MCF 10A (cell line): ENCODE results near the gene IL21R. TPM values are rescaled to one million over a fixed set of nuclear protein-coding genes. Genes with fewer than 3 reads are reported as not detected.

Experiments
- BruUV-seq: library from RNA; stranded (reverse); fragments of 400-500 nt; replicated peaks from 2 replicates; lab custom pipeline; 2021; lab: Mats Ljungman, UMichigan
- CTCF ChIA-PET: fragments of 300-600 bp; sonication (Branson Sonifier 250); formaldehyde crosslinking; extraction: SDS; loops from one replicate; lab custom pipeline; 2021; ENCODE audit warnings: antibody characterized with exemption, inconsistent platforms; lab: Yijun Ruan, JAX
- POLR2A ChIA-PET: fragments of 300-600, 350-650 bp; sonication (Branson Sonifier 250); formaldehyde crosslinking; extraction: SDS; loops from one replicate; lab custom pipeline; 2020; ENCODE audit warnings: antibody characterized with exemption, inconsistent platforms; lab: Yijun Ruan, JAX
- DNase-seq: peaks from one replicate; pipeline ENCODE4 v3.0.0-alpha.2; 2018; ENCODE audit not compliant: unreplicated experiment
- H3K27ac Mint-ChIP-seq: one replicate; pipeline ENCODE4 v1.8.0; 2022; ENCODE audit warnings: mild to moderate bottlenecking, low read depth, mixed read lengths; ENCODE audit not compliant: unreplicated experiment
- H3K27me3 Mint-ChIP-seq: one replicate; pipeline ENCODE4 v1.8.0; 2022; ENCODE audit warnings: mixed read lengths; ENCODE audit not compliant: insufficient read depth, unreplicated experiment
- H3K36me3 Mint-ChIP-seq: one replicate; pipeline ENCODE4 v1.8.0; 2022; ENCODE audit warnings: mild to moderate bottlenecking, moderate library complexity, mixed read lengths; ENCODE audit not compliant: insufficient read depth, unreplicated experiment
- H3K4me1 Mint-ChIP-seq: one replicate; pipeline ENCODE4 v1.8.0; 2022; ENCODE audit warnings: mixed read lengths; ENCODE audit not compliant: insufficient read depth, unreplicated experiment
- H3K4me3 Mint-ChIP-seq: one replicate; pipeline ENCODE4 v1.8.0; 2022; ENCODE audit warnings: mild to moderate bottlenecking, moderate library complexity, mixed read lengths; ENCODE audit not compliant: unreplicated experiment
- H3K9me3 Mint-ChIP-seq: one replicate; pipeline ENCODE4 v1.8.0; 2022; ENCODE audit warnings: mixed read lengths; ENCODE audit not compliant: unreplicated experiment
- intact Hi-C: fragments of 100-400 bp; cut with micrococcal nuclease; formaldehyde crosslinking; loops from 2 replicates; pipeline ENCODE4 v1.14.1; 2022
- total RNA-seq: library from RNA; stranded (reverse); gene quantifications from 2 replicates; pipeline ENCODE4 v1.2.3, GENCODE V29; 2022
- TF ChIP-seq, protein P1 (sequence below): fragments of 200-600 bp; IDR thresholded peaks from one replicate; pipeline ENCODE4 v1.8.0; 2022; ENCODE audit warnings: antibody characterized with exemption, mild to moderate bottlenecking; ENCODE audit not compliant: unreplicated experiment

Gene IL21R
- total RNA-seq, 1 experiment from 2014 or later, result 0.21 TPM

- H3K27me3 Mint-ChIP-seq, result no peaks in the 10 kb centered on the region
- TF ChIP-seq, protein P1, sequence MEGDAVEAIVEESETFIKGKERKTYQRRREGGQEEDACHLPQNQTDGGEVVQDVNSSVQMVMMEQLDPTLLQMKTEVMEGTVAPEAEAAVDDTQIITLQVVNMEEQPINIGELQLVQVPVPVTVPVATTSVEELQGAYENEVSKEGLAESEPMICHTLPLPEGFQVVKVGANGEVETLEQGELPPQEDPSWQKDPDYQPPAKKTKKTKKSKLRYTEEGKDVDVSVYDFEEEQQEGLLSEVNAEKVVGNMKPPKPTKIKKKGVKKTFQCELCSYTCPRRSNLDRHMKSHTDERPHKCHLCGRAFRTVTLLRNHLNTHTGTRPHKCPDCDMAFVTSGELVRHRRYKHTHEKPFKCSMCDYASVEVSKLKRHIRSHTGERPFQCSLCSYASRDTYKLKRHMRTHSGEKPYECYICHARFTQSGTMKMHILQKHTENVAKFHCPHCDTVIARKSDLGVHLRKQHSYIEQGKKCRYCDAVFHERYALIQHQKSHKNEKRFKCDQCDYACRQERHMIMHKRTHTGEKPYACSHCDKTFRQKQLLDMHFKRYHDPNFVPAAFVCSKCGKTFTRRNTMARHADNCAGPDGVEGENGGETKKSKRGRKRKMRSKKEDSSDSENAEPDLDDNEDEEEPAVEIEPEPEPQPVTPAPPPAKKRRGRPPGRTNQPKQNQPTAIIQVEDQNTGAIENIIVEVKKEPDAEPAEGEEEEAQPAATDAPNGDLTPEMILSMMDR, result no peak
- H3K27ac Mint-ChIP-seq, result no peak overlapping the region
- BruUV-seq, result no TSS peak
- H3K9me3 Mint-ChIP-seq, result no peaks in the 10 kb centered on the region
- DNase-seq, result no peak
- peaks cover 17% of the 10 kb centered on the region for H3K36me3 Mint-ChIP-seq
- ChIA-PET CTCF (interaction anchor here (0.6 to 3.4 kb wide), 10 partner anchors 42 to 351 kb away, joined by 3 to 17 read pairs (median 6); partner anchors contain the start of gene IL21R), POLR2A (no interaction called here)
- H3K4me1 Mint-ChIP-seq, result no peaks in the 10 kb centered on the region
- H3K4me3 Mint-ChIP-seq, result no peak overlapping the region
- intact Hi-C loops, result no loop called here
Observed at GRCh38 chr16:27458258-27458657, 56.3 kb downstream of the IL21R start.

DNA sequence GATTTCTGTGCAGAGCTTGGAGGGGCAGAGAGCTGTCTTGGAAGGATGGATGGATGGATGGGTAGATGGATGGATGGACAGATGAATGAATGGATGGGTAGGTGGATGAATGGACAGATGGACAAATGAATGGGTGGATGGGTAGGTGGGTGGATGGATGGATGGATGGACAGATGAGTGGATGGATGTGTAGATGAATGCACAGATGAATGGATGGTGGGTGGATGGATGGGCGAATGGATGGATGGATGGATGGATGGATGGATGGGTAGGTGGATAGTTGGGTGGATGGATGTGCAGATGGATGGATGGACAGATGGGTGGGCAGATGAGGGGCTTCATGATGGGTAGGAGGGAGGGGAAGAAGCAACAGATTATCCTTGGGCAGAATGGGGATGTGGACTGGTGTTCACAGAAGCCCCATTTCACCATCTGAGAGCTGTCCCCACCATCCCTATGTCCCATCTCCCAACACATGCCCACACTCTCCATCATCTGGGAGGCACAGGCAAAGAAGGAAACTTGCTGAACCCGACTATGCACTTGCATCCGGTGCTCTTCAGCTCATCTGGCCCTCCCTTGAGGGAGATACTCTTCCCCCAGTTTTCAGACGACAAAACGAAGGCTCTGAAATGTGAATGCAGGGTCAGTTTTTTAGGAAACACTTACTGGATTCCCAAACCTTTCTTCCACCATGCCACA lies 57.2 kb downstream of the IL21R start:
- intact Hi-C loops, result no loop called here

GRCh38 chr16:27460213-27460612 lies 58.2 kb downstream of the IL21R start:
- Mint-ChIP-seq H3K4me3 (no peak overlapping the region), H3K36me3 (peaks cover 32% of the 10 kb centered on the region), H3K4me1 (no peaks in the 10 kb centered on the region), H3K27me3 (no peaks in the 10 kb centered on the region), H3K9me3 (no peaks in the 10 kb centered on the region), H3K27ac (no peak overlapping the region)
- no TSS peak for BruUV-seq
- TF ChIP-seq, protein P1, result no peak
- POLR2A ChIA-PET, result no interaction called here
- CTCF ChIA-PET, result interaction anchor here (0.6 to 3.4 kb wide), 6 partner anchors 55 to 1877 kb away, joined by 3 to 17 read pairs (median 5); no protein-coding TSS in a partner anchor
- intact Hi-C loops, result no loop called here
- no peak for DNase-seq

More for the DNA sequence above, 57.2 kb downstream of the IL21R start:
- no peak overlapping the region for H3K4me3 Mint-ChIP-seq
- no peaks in the 10 kb centered on the region for H3K27me3 Mint-ChIP-seq
- DNase-seq, result no peak
- no peaks in the 10 kb centered on the region for H3K4me1 Mint-ChIP-seq
- BruUV-seq, result no TSS peak
- TF ChIP-seq, protein P1, result no peak
- ChIA-PET CTCF (interaction anchor here (0.6 to 3.4 kb wide), 6 partner anchors 57 to 352 kb away, joined by 3 to 17 read pairs (median 6); partner anchors contain the start of gene IL21R), POLR2A (no interaction called here)
- H3K9me3 Mint-ChIP-seq, result no peaks in the 10 kb centered on the region
- H3K27ac Mint-ChIP-seq, result no peak overlapping the region
- H3K36me3 Mint-ChIP-seq, result peaks cover 26% of the 10 kb centered on the region

DNA sequence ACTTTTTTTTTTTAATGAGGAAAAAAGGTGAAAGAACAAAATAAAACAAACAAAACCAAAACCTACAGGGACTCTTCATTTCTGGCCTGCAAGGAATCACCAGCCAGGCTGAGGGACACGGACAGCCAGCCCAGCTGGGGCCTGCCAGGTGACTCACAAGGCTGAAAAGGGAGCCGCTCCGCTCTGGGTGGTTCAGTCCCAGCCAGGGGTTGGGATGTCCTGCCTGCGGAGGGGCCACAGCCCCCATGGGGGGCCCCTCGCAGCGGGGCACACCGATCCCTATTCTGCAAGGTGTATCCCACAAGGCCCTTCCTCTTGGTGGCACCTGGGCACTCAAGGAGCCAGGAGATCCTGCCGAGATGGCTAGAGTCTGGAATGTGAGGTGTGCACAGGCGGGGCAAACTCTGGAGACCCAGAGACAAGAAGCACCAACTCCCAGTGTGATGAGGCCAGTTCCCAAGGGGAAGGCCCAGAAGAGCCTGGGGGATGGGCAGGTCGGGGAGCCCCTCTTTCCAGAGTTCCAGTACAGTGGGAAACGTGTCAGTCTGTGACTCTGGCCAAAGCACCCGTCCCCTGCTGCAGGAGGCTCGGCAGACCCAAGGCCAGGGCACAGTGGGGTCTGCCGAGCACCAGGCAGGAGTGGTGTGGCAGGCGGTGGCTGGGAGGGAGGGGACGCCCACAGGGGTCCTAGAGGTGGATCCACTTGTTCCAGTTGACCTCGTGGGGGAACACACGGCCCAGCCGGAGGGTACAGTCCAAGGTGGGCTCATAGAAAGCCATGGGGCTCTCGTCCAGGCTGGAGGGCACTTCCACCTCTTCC lies 58.9 kb downstream of the IL21R start:
- ChIA-PET CTCF (interaction anchor here (0.7 to 3.4 kb wide), 4 partner anchors 93 to 478 kb away, joined by 4 to 17 read pairs (median 8); no protein-coding TSS in a partner anchor), POLR2A (no interaction called here)
- DNase-seq, result no peak
- intact Hi-C loops, result no loop called here
- no peak overlapping the region for H3K27ac Mint-ChIP-seq
- H3K27me3 Mint-ChIP-seq, result no peaks in the 10 kb centered on the region
- TF ChIP-seq, protein P1, result no peak
- no peaks in the 10 kb centered on the region for H3K9me3 Mint-ChIP-seq
- no peak overlapping the region for H3K4me3 Mint-ChIP-seq
- peaks cover 38% of the 10 kb centered on the region for H3K36me3 Mint-ChIP-seq
- no peaks in the 10 kb centered on the region for H3K4me1 Mint-ChIP-seq
- BruUV-seq, result no TSS peak
